Effector memory CD4-positive, alpha-beta T cell (primary cell): Measurements from ENCODE around the gene PARD3B.

ENCODE experiments used
- DNase-seq, 3 donors: peaks; one replicate each; pipeline ENCODE4 v3.0.0-alpha.2; 2020
- H3K27ac ChIP-seq: 2 replicates; pipeline ENCODE4 v1.7.0; 2013; ENCODE audit warnings: mild to moderate bottlenecking, low read length, moderate library complexity; ENCODE audit not compliant: insufficient read depth, poor library complexity, severe bottlenecking
- H3K27me3 ChIP-seq: replicated peaks from 2 replicates; pipeline ENCODE4 v1.7.0; 2013; ENCODE audit warnings: mild to moderate bottlenecking, low read length; ENCODE audit not compliant: insufficient read depth, control insufficient read depth, poor library complexity, severe bottlenecking
- H3K36me3 ChIP-seq: 2 replicates; pipeline ENCODE4 v1.7.0; 2013; ENCODE audit warnings: mild to moderate bottlenecking, low read length, moderate library complexity; ENCODE audit not compliant: control insufficient read depth, insufficient read depth
- H3K4me1 ChIP-seq: 2 replicates; pipeline ENCODE4 v1.7.0; 2013; ENCODE audit warnings: low read length, mild to moderate bottlenecking; ENCODE audit not compliant: control insufficient read depth, insufficient read depth, poor library complexity, severe bottlenecking
- H3K4me3 ChIP-seq: 2 replicates; pipeline ENCODE4 v1.7.0; 2013; ENCODE audit warnings: low read length, low read depth, mild to moderate bottlenecking; ENCODE audit not compliant: insufficient read depth, poor library complexity, severe bottlenecking
- H3K9me3 ChIP-seq: 2 replicates; pipeline ENCODE4 v1.7.0; 2013; ENCODE audit warnings: mild to moderate bottlenecking, low read length, moderate library complexity; ENCODE audit not compliant: control insufficient read depth

Gene PARD3B

DNA sequence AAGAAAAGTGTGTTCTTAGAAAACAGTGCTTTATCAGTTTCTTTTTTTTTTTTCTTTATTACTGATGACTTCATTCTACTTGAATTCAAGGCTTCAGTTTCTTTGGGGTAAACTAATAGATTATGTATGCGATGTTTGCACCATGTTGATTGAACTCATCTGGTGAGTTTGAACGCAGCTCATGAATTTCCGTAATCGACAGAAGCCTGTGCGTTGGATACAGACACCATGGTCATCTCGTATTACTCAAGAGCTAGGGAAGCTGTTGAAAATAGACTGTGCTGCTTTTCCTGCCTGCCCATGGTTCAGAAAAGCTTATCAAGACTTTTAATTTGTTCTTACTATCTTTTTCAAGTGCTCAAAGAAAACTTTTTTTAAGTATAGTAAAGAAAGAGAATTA lies 951.5 kb downstream of the PARD3B start:
- DNase-seq, result no peak
- Histone ChIP-seq H3K4me3 (no peak overlapping the region), H3K27me3 (no peaks in the 10 kb centered on the region), H3K9me3 (no peaks in the 10 kb centered on the region), H3K36me3 (no peaks in the 10 kb centered on the region), H3K4me1 (no peaks in the 10 kb centered on the region), H3K27ac (no peak overlapping the region)

GRCh38 chr2:205499006-205499405 lies 953.7 kb downstream of the PARD3B start:
- H3K4me3 ChIP-seq, result no peak overlapping the region
- H3K4me1 ChIP-seq, result no peaks in the 10 kb centered on the region
- no peak for DNase-seq
- H3K27ac ChIP-seq, result no peak overlapping the region
- no peaks in the 10 kb centered on the region for H3K9me3 ChIP-seq
- no peaks in the 10 kb centered on the region for H3K27me3 ChIP-seq
- no peaks in the 10 kb centered on the region for H3K36me3 ChIP-seq

GRCh38 chr2:205500065-205500464 lies 954.8 kb downstream of the PARD3B start:
- Histone ChIP-seq H3K27me3 (no peaks in the 10 kb centered on the region), H3K4me1 (no peaks in the 10 kb centered on the region), H3K36me3 (no peaks in the 10 kb centered on the region), H3K4me3 (no peak overlapping the region), H3K27ac (no peak overlapping the region), H3K9me3 (no peaks in the 10 kb centered on the region)
- no peak for DNase-seq

DNA sequence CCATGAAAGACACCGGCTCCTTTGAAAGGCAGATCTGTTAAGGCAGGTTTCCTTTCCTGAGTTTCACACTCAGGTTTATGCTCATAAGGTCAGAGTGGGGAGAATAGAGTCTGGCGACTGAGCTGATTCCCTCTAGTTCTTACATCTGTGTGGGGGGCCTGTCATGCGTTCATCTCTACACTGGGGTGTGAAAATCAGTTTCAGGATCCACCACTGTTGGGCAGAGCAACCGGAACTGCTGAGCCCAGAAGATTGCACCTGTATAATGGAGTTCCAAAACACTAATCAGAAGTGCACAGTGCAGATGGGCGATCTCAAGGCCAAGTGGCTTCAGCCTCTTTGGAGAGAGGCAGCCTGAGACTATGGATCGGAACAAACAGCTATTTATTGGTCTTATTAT lies 955.7 kb downstream of the PARD3B start:
- Histone ChIP-seq H3K36me3 (no peaks in the 10 kb centered on the region), H3K27me3 (no peaks in the 10 kb centered on the region), H3K27ac (no peak overlapping the region), H3K9me3 (no peaks in the 10 kb centered on the region), H3K4me1 (no peaks in the 10 kb centered on the region), H3K4me3 (no peak overlapping the region)
- DNase-seq, result no peak

GRCh38 chr2:205501826-205502225 lies 956.6 kb downstream of the PARD3B start:
- Histone ChIP-seq H3K4me3 (no peak overlapping the region), H3K4me1 (no peaks in the 10 kb centered on the region), H3K27me3 (no peaks in the 10 kb centered on the region), H3K36me3 (no peaks in the 10 kb centered on the region), H3K27ac (no peak overlapping the region), H3K9me3 (no peaks in the 10 kb centered on the region)
- DNase-seq, result no peak

- H3K36me3 ChIP-seq, result no peaks in the 10 kb centered on the region
- H3K4me1 ChIP-seq, result no peaks in the 10 kb centered on the region
- no peaks in the 10 kb centered on the region for H3K9me3 ChIP-seq
- no peak overlapping the region for H3K27ac ChIP-seq
- DNase-seq, result no peak
- no peaks in the 10 kb centered on the region for H3K27me3 ChIP-seq
- H3K4me3 ChIP-seq, result no peak overlapping the region
Observed at GRCh38 chr2:205505371-205505770, 960.1 kb downstream of the PARD3B start.

GRCh38 chr2:205509655-205510054 lies 964.4 kb downstream of the PARD3B start:
- H3K36me3 ChIP-seq, result no peaks in the 10 kb centered on the region
- no peaks in the 10 kb centered on the region for H3K27me3 ChIP-seq
- H3K4me3 ChIP-seq, result no peak overlapping the region
- no peak overlapping the region for H3K27ac ChIP-seq
- no peaks in the 10 kb centered on the region for H3K9me3 ChIP-seq
- DNase-seq, result no peak
- no peaks in the 10 kb centered on the region for H3K4me1 ChIP-seq

DNA sequence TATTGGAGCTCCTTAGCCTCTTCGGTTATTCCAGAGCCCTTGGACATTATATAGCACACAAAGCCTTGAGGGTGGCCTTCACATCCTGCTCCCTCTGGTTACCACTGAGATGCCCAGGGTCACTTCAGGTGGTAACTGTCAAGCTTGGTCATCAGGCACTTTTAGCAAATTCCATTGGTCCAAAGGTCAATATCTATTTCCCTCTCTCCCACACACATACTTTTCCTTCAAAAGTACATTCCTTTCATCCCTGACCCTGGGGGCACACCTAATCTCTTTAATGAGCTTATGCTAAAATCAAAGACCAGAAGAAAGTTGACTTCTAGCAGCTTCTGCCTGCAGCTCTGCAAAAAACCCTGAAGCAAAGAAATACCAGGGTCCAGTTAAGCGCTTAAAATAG lies 965.1 kb downstream of the PARD3B start:
- Histone ChIP-seq H3K4me3 (no peak overlapping the region), H3K9me3 (no peaks in the 10 kb centered on the region), H3K36me3 (no peaks in the 10 kb centered on the region), H3K4me1 (no peaks in the 10 kb centered on the region), H3K27me3 (no peaks in the 10 kb centered on the region), H3K27ac (no peak overlapping the region)
- DNase-seq, result no peak

DNA sequence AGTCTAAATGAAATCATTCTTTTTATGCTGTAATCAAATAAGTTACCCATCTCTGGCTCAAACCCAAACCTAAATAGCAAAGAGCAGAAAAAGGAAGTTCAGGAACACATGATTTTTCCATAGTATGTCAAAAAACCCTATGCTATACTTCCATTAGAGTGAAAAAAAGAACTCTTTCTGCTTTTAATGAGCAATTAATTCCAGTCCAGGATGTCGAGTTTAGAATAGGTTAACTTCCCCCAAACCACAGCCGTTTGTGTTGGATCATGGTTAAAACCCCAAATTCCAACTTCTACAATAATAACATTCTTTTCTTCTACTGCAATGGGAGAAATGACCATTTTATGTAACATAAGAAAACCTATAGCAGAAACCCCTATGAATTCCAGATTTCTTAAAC lies 965.9 kb downstream of the PARD3B start:
- Histone ChIP-seq H3K27ac (no peak overlapping the region), H3K4me3 (no peak overlapping the region), H3K36me3 (no peaks in the 10 kb centered on the region), H3K9me3 (no peaks in the 10 kb centered on the region), H3K4me1 (no peaks in the 10 kb centered on the region), H3K27me3 (no peaks in the 10 kb centered on the region)
- DNase-seq, result no peak

DNA sequence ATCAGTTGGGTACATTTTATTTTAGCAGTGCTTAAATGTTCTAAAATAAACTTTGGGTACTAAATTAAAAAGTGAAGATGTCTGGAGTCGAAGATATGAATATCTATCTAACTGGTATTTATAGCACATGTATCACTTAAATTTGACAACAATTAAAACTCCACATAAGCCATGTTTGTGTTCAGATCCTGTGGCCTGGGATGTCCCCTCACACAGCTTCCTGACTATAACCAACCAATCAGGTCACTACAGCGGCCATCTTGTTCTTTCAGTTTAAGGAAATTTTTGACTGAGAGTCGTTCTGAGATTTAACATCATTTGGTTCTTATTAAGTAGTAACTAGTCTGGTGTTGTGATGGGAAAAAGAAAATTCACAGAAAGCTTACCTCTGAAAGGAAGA lies 966.4 kb downstream of the PARD3B start:
- no peaks in the 10 kb centered on the region for H3K9me3 ChIP-seq
- no peak overlapping the region for H3K27ac ChIP-seq
- H3K4me3 ChIP-seq, result no peak overlapping the region
- H3K4me1 ChIP-seq, result no peaks in the 10 kb centered on the region
- H3K27me3 ChIP-seq, result no peaks in the 10 kb centered on the region
- no peaks in the 10 kb centered on the region for H3K36me3 ChIP-seq
- DNase-seq, result no peak

GRCh38 chr2:205520311-205520710 lies 975.0 kb downstream of the PARD3B start:
- H3K4me1 ChIP-seq, result no peaks in the 10 kb centered on the region
- no peak for DNase-seq
- no peaks in the 10 kb centered on the region for H3K36me3 ChIP-seq
- H3K27me3 ChIP-seq, result no peaks in the 10 kb centered on the region
- no peak overlapping the region for H3K4me3 ChIP-seq
- H3K27ac ChIP-seq, result no peak overlapping the region
- H3K9me3 ChIP-seq, result no peaks in the 10 kb centered on the region
